ENCODE data around the gene MOB3A.

MOB3A gene

GRCh38 chr19:2021453-2022140, 74.5 kb downstream of the MOB3A start:
- no peak for DNase-seq
